Endometrial microvascular endothelial cells (primary cell): ENCODE data around the gene DCST1. TPM values are rescaled to one million over a fixed set of nuclear protein-coding genes. Genes with fewer than 3 reads are reported as not detected.

Experiments used
- in situ Hi-C: cut with HindIII; loops from 2 replicates; pipeline ENCODE4 v1.10.0; 2017; ENCODE audit warnings: low sequenced_read_pairs, low pct_unique_long_range_greater_than_20kb; ENCODE audit errors: inconsistent ontology term
- total RNA-seq: library from RNA; depleted of rRNA; stranded (reverse); fragments of >200 nt; gene quantifications from one replicate; pipeline ENCODE4 v1.2.3, GENCODE V29; 2015; ENCODE audit errors: inconsistent ontology term

The DCST1 gene
- total RNA-seq, 1 donor from 2014 or later, result not detected

- in situ Hi-C loops, result loop anchor here (10.0 kb wide), 1 partner anchor 53 kb away; the partner anchor contains the start of gene EFNA4
Observed at GRCh38 chr1:155011437-155012025, 22.1 kb upstream of the DCST1 start.

- in situ Hi-C loops, result loop anchor here (10.0 kb wide), 1 partner anchor 53 kb away; the partner anchor contains the start of gene EFNA4
Observed at GRCh38 chr1:155012026-155012546, 21.5 kb upstream of the DCST1 start.

- in situ Hi-C loops, result loop anchor here (10.0 kb wide), 1 partner anchor 52 kb away; the partner anchor contains the start of gene EFNA4
Observed at GRCh38 chr1:155012776-155013602, 20.6 kb upstream of the DCST1 start.

DNA sequence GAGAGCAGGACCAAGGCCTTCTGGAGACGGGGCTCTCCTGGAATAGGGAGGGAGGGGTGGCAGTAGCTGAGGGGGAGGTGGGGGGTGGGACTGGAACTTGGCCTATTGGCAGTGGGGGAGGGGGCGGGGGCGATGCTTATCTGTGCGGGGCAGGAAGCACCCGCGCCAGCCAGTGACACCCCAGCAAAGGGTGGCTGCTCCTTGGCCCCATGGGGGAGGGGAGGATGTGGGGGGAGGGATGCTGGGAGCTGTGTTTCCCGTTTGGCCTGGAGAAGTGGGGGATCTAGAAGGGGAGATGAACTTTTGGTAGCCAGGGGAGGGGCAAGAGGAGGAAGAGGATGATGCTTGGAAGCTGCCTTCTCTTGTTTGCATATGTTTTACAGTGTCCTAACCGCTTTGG lies 20.0 kb upstream of the DCST1 start:
- in situ Hi-C loops, result loop anchor here (10.0 kb wide), 1 partner anchor 51 kb away; the partner anchor contains the start of gene EFNA4

DNA sequence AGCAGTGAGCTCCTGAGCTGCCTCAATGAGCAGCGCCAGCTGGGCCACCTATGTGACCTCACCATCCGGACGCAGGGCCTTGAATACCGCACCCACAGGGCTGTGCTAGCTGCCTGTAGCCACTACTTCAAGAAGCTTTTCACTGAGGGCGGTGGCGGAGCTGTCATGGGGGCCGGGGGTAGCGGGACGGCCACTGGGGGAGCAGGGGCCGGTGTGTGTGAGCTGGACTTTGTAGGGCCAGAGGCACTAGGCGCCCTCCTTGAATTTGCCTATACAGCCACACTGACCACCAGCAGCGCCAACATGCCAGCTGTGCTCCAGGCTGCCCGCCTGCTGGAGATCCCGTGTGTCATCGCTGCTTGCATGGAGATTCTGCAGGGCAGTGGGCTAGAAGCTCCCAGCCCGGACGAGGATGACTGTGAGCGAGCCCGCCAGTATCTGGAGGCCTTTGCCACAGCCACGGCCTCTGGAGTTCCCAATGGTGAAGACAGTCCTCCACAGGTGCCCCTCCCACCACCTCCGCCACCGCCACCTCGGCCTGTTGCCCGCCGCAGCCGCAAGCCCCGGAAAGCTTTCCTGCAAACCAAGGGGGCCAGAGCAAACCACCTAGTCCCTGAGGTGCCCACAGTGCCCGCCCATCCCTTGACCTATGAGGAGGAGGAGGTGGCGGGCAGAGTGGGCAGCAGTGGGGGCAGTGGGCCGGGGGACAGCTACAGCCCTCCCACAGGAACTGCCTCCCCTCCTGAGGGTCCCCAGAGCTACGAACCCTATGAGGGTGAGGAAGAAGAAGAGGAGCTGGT lies 18.7 kb upstream of the DCST1 start:
- in situ Hi-C loops, result loop anchor here (5.0 to 10.0 kb wide), 2 partner anchors 33 to 50 kb away; partner anchors contain the start of genes EFNA4 and FLAD1

GRCh38 chr1:155015527-155016230 lies 17.9 kb upstream of the DCST1 start:
- in situ Hi-C loops, result loop anchor here (5.0 to 10.0 kb wide), 2 partner anchors 33 to 49 kb away; partner anchors contain the start of genes EFNA4 and FLAD1

- in situ Hi-C loops, result loop anchor here (5.0 to 10.0 kb wide), 2 partner anchors 34 to 48 kb away; partner anchors contain the start of genes EFNA4 and FLAD1
Observed at GRCh38 chr1:155016231-155016831, 17.3 kb upstream of the DCST1 start.

DNA sequence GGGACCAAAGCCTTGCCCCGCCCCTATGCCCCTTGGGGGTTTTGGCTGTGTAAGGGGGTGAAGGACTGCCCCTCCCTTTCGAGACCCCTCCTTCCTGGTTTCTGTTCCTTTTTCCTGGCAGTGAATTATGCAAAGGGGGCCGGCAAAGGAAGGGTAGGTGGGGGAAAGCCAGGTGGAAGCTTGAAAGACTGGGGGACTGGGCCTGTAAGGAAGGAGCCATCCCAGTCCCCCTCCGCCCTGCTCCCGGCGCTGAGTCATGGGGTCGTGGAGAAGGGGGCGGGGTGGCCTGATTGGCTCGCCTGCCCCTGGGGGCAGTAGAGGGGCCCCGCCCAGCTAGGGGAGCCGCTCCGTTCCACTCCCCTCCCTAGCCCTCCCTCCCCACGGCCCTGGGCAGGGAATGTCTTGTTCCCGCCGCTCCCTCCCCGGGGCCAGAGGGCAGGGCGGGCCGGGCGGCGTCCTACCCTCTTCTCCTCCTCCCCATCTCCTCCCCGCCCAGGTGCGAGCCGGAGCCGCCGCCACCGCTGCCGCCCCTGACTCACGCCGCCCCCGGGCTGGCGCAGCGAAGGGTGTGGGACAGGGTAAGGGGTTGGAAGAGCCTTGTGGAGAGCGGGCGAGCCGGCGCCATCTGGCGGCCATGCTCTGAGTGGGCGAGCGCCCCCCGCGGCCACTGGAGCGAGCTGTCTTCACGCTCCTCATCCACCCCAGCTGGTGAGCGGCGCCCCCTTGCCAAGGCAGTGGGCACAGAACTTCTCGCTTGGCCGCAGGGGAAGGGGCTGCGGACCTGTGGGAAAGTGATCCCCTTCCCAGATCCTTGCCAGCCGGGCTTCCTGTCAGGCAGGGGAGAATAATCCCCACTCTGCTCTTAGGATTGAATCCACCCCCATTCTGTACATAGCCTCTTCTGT lies 16.3 kb upstream of the DCST1 start:
- in situ Hi-C loops, result loop anchor here (5.0 to 10.0 kb wide), 2 partner anchors 35 to 48 kb away; partner anchors contain the start of genes EFNA4 and FLAD1

GRCh38 chr1:155017946-155018316 lies 15.7 kb upstream of the DCST1 start:
- in situ Hi-C loops, result loop anchor here (5.0 to 10.0 kb wide), 2 partner anchors 36 to 47 kb away; partner anchors contain the start of genes EFNA4 and FLAD1

- in situ Hi-C loops, result loop anchor here (5.0 to 10.0 kb wide), 2 partner anchors 36 to 46 kb away; partner anchors contain the start of genes EFNA4 and FLAD1
Observed at GRCh38 chr1:155018617-155019348, 14.8 kb upstream of the DCST1 start.

GRCh38 chr1:155019377-155020245 lies 14.0 kb upstream of the DCST1 start:
- in situ Hi-C loops, result loop anchor here (5.0 to 10.0 kb wide), 2 partner anchors 37 to 45 kb away; partner anchors contain the start of genes EFNA4 and FLAD1

GRCh38 chr1:155022136-155022926 lies 11.3 kb upstream of the DCST1 start:
- in situ Hi-C loops, result no loop called here

GRCh38 chr1:155022927-155023236 lies 10.7 kb upstream of the DCST1 start:
- in situ Hi-C loops, result no loop called here

DNA sequence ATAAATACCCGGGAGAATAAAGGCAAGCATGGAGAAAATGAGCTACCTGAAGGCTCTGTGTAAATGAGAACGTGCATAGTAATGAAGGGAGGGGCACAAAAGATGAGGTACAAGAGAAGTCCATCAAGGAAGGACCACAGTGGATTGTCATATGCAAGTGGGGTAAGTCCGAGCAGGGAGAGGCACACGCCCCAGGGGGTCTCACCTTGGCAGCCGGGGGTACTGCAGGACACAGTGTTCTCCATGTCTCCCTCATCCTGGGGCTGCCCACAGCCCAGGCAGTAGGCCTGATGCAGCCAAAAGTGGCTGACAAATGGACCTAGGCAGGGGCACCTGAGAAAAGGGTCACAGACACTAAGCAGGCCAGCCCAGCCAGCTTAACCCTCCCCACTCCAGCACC lies 10.0 kb upstream of the DCST1 start:
- in situ Hi-C loops, result no loop called here
